Neuronal stem cell (in vitro differentiated cells): ENCODE results near the gene SPDEF.
A peak's percentile ranks its signal among the peaks of the same experiment; 100 is the strongest.

ENCODE experiments used
- DNase-seq: peaks from one replicate; pipeline ENCODE4 v3.0.0-alpha.2; 2013; ENCODE audit warnings: low spot score
- H2AFZ ChIP-seq: one replicate; pipeline ENCODE4 v1.6.1; 2013; ENCODE audit warnings: mild to moderate bottlenecking, low read length, inconsistent platforms
- H2AK5ac ChIP-seq: 2 replicates; pipeline ENCODE4 v1.6.1; 2013; ENCODE audit warnings: low read depth, mild to moderate bottlenecking, inconsistent platforms, low read length, moderate library complexity, mixed read lengths
- H2BK120ac ChIP-seq: 2 replicates; pipeline ENCODE4 v1.6.1; 2013; ENCODE audit warnings: low read depth, mild to moderate bottlenecking, inconsistent platforms, low read length, moderate library complexity, mixed read lengths
- H2BK12ac ChIP-seq: one replicate; pipeline ENCODE4 v1.6.1; 2013; ENCODE audit warnings: low read length, inconsistent platforms
- H2BK15ac ChIP-seq: 2 replicates; pipeline ENCODE4 v1.6.1; 2013; ENCODE audit warnings: mild to moderate bottlenecking, low read length, inconsistent platforms, mixed read lengths
- H2BK5ac ChIP-seq: one replicate; pipeline ENCODE4 v1.6.1; 2013; ENCODE audit warnings: inconsistent platforms, mild to moderate bottlenecking, low read length, moderate library complexity
- H3K14ac ChIP-seq: one replicate; pipeline ENCODE4 v1.6.1; 2013; ENCODE audit warnings: low read length, inconsistent platforms
- H3K18ac ChIP-seq: 2 replicates; pipeline ENCODE4 v1.6.1; 2013; ENCODE audit warnings: low read length, inconsistent platforms
- H3K23ac ChIP-seq: 2 replicates; pipeline ENCODE4 v1.6.1; 2013; ENCODE audit warnings: low read depth, mild to moderate bottlenecking, mixed read lengths, low read length, inconsistent platforms; ENCODE audit not compliant: poor library complexity
- H3K27ac ChIP-seq: replicated peaks from 3 replicates; pipeline ENCODE4 v1.5.1; 2013; ENCODE audit warnings: low read length, inconsistent platforms
- H3K27me3 ChIP-seq, 3 experiments: 2 replicates each; pipeline ENCODE4 v1.6.1; 2013; ENCODE audit warnings: low read length in 3 of 3, mild to moderate bottlenecking in 2 of 3, inconsistent platforms in 1 of 3, low read depth in 1 of 3, mixed read lengths in 1 of 3, moderate library complexity in 1 of 3; ENCODE audit not compliant: control insufficient read depth in 3 of 3, insufficient read depth in 3 of 3
- H3K36me3 ChIP-seq, 2 donors: replicated peaks in 1 of 2; 2 replicates each; pipeline ENCODE4 v1.6.1; 2013; ENCODE audit warnings: low read length in 2 of 2; ENCODE audit not compliant: control insufficient read depth in 2 of 2, insufficient read depth in 2 of 2
- H3K4ac ChIP-seq: 2 replicates; pipeline ENCODE4 v1.6.1; 2013; ENCODE audit warnings: inconsistent platforms, mild to moderate bottlenecking, low read length, moderate library complexity
- H3K4me1 ChIP-seq, 2 donors: 1 replicate in 1 of 2; 2 replicates in 1 of 2; pipeline ENCODE4 v1.6.1; 2013; ENCODE audit warnings: low read length in 2 of 2, low read depth in 1 of 2; ENCODE audit not compliant: control insufficient read depth in 2 of 2, insufficient read depth in 1 of 2
- H3K4me2 ChIP-seq: one replicate; pipeline ENCODE4 v1.6.1; 2013; ENCODE audit warnings: mild to moderate bottlenecking, low read length, inconsistent platforms; ENCODE audit not compliant: insufficient read depth, poor library complexity, severe bottlenecking
- H3K4me3 ChIP-seq, 2 donors: 2 replicates each; pipeline ENCODE4 v1.5.1; 2013; ENCODE audit warnings: low read length in 2 of 2, mild to moderate bottlenecking in 2 of 2, inconsistent platforms in 1 of 2, moderate library complexity in 1 of 2
- H3K79me1 ChIP-seq: one replicate; pipeline ENCODE4 v1.6.1; 2013; ENCODE audit warnings: low read depth, mild to moderate bottlenecking, inconsistent platforms, low read length, moderate library complexity
- H3K9ac ChIP-seq: one replicate; pipeline ENCODE4 v1.6.1; 2013; ENCODE audit warnings: mild to moderate bottlenecking, low read depth, low read length, inconsistent platforms; ENCODE audit not compliant: poor library complexity
- H3K9me3 ChIP-seq, 2 donors: replicated peaks in 1 of 2; 2 replicates each; pipeline versions ENCODE3 to v1.6.1; 2013; ENCODE audit warnings: low read length in 2 of 2, mild to moderate bottlenecking in 2 of 2, inconsistent platforms in 1 of 2, low read depth in 1 of 2, mixed read lengths in 1 of 2, moderate library complexity in 1 of 2; ENCODE audit not compliant: control insufficient read depth in 2 of 2, insufficient read depth in 1 of 2
- H4K8ac ChIP-seq: one replicate; pipeline ENCODE4 v1.6.1; 2013; ENCODE audit warnings: low read depth, mild to moderate bottlenecking, inconsistent platforms, low read length, moderate library complexity
- H4K91ac ChIP-seq: one replicate; pipeline ENCODE4 v1.6.1; 2013; ENCODE audit warnings: low read length, low read depth, mild to moderate bottlenecking, inconsistent platforms; ENCODE audit not compliant: poor library complexity
- WGBS, 2 donors: extraction: QIAGEN DNeasy Blood & Tissue Kit; methylation state at CpG; one replicate each; pipeline ENCODE4 v1.1.7; 2013; ENCODE audit warnings: missing lambda C conversion rate in 2 of 2, mixed read lengths in 1 of 2; ENCODE audit not compliant: insufficient read length in 2 of 2, insufficient replicate concordance in 1 of 2; ENCODE audit errors: extremely low coverage in 2 of 2; 5-methylcytosine and 5-hydroxymethylcytosine counted together

Gene SPDEF

GRCh38 chr6:34566830-34567546 lies 10.9 kb upstream of the SPDEF start:
- Histone ChIP-seq H2AK5ac (peak overlapping the region; percentile 90), H3K4me2 (no peak overlapping the region), H3K23ac (peak overlapping the region; percentile 43), H3K4me1 (peaks cover 13 to 14% of the 10 kb centered on the region in 2 donors), H3K4ac (no peak overlapping the region), H3K27ac (no peak overlapping the region), H3K9me3 (no peaks in the 10 kb centered on the region), H4K91ac (peak overlapping the region; percentile 77), H4K8ac (no peak overlapping the region), H3K9ac (peak overlapping the region; percentile 51), H2AFZ (no peak overlapping the region), H2BK15ac (peak overlapping the region; percentile 25), H3K79me1 (no peaks in the 10 kb centered on the region), H2BK5ac (peak overlapping the region; percentile 1), H3K36me3 (no peaks in the 10 kb centered on the region), H3K18ac (peak overlapping the region; percentile 77), H3K14ac (no peak overlapping the region), H3K4me3 (no peak overlapping the region), H3K27me3 (no peaks in the 10 kb centered on the region), H2BK12ac (peak overlapping the region; percentile 43), H2BK120ac (no peak overlapping the region)
- no CpG with 5 or more reads among the region's 14 CpGs for WGBS, 2 donors
- no peak for DNase-seq

- H3K36me3 ChIP-seq = no peaks in the 10 kb centered on the region
- no peak overlapping the region for H3K23ac ChIP-seq
- H3K14ac ChIP-seq = no peak overlapping the region
- no peak overlapping the region for H3K4ac ChIP-seq
- peak overlapping the region; percentile 35 for H2BK15ac ChIP-seq
- H3K79me1 ChIP-seq = no peaks in the 10 kb centered on the region
- no peak overlapping the region for H3K4me3 ChIP-seq
- no peak overlapping the region for H4K8ac ChIP-seq
- no peak overlapping the region for H2BK120ac ChIP-seq
- no peak overlapping the region for H3K27ac ChIP-seq
- H2BK5ac ChIP-seq = no peak overlapping the region
- H3K4me1 ChIP-seq = peaks cover 15% of the 10 kb centered on the region in 2 donors
- H3K9me3 ChIP-seq = no peaks in the 10 kb centered on the region
- H3K9ac ChIP-seq = no peak overlapping the region
- no peak for DNase-seq
- peak overlapping the region; percentile 60 for H3K18ac ChIP-seq
- peak overlapping the region; percentile 34 for H2BK12ac ChIP-seq
- no CpG with 5 or more reads among the region's 5 CpGs for WGBS, 2 donors
- peak overlapping the region; percentile 72 for H2AK5ac ChIP-seq
- no peak overlapping the region for H4K91ac ChIP-seq
- H3K27me3 ChIP-seq = no peaks in the 10 kb centered on the region
- H3K4me2 ChIP-seq = no peak overlapping the region
- no peak overlapping the region for H2AFZ ChIP-seq
Observed at GRCh38 chr6:34565722-34566137, 9.6 kb upstream of the SPDEF start.

GRCh38 chr6:34564181-34564580 lies 8.1 kb upstream of the SPDEF start:
- H2BK5ac ChIP-seq = peak overlapping the region; percentile 7
- DNase-seq = no peak
- H3K18ac ChIP-seq = no peak overlapping the region
- H3K4ac ChIP-seq = no peak overlapping the region
- H3K9me3 ChIP-seq = no peaks in the 10 kb centered on the region
- no peak overlapping the region for H3K9ac ChIP-seq
- WGBS, 2 donors = no CpG with 5 or more reads among the region's 5 CpGs
- H3K23ac ChIP-seq = no peak overlapping the region
- H2AK5ac ChIP-seq = no peak overlapping the region
- no peak overlapping the region for H2AFZ ChIP-seq
- H3K4me2 ChIP-seq = no peak overlapping the region
- no peaks in the 10 kb centered on the region for H3K27me3 ChIP-seq
- no peak overlapping the region for H3K14ac ChIP-seq
- peaks cover 23 to 25% of the 10 kb centered on the region in 2 donors for H3K4me1 ChIP-seq
- H3K4me3 ChIP-seq = no peak overlapping the region
- no peaks in the 10 kb centered on the region for H3K79me1 ChIP-seq
- no peak overlapping the region for H3K27ac ChIP-seq
- H3K36me3 ChIP-seq = no peaks in the 10 kb centered on the region
- H2BK12ac ChIP-seq = no peak overlapping the region
- no peak overlapping the region for H2BK15ac ChIP-seq
- H4K91ac ChIP-seq = no peak overlapping the region
- no peak overlapping the region for H2BK120ac ChIP-seq
- no peak overlapping the region for H4K8ac ChIP-seq

GRCh38 chr6:34563513-34563870 lies 7.4 kb upstream of the SPDEF start:
- Histone ChIP-seq H3K9ac (no peak overlapping the region), H3K9me3 (peaks cover 0 to under 1% of the 10 kb centered on the region in 2 donors), H3K27ac (no peak overlapping the region), H3K79me1 (no peaks in the 10 kb centered on the region), H3K18ac (no peak overlapping the region), H3K4me3 (no peak overlapping the region), H2AFZ (no peak overlapping the region), H2BK120ac (no peak overlapping the region), H3K23ac (no peak overlapping the region), H2AK5ac (no peak overlapping the region), H3K14ac (no peak overlapping the region), H3K4ac (no peak overlapping the region), H2BK15ac (no peak overlapping the region), H3K4me2 (no peak overlapping the region), H2BK12ac (peak overlapping the region; percentile 0), H3K36me3 (no peaks in the 10 kb centered on the region), H3K27me3 (no peaks in the 10 kb centered on the region), H2BK5ac (peak overlapping the region; percentile 30), H3K4me1 (peaks cover 22 to 23% of the 10 kb centered on the region in 2 donors), H4K8ac (no peak overlapping the region), H4K91ac (no peak overlapping the region)
- WGBS, 2 donors = no CpG with 5 or more reads among the region's 7 CpGs
- DNase-seq = no peak
